Measurements from ENCODE around the gene RAD51B.

GRCh38 chr14:68666899-68667298 is 847.3 kb downstream of the RAD51B start:
- TF ChIP-seq, protein P1, sequence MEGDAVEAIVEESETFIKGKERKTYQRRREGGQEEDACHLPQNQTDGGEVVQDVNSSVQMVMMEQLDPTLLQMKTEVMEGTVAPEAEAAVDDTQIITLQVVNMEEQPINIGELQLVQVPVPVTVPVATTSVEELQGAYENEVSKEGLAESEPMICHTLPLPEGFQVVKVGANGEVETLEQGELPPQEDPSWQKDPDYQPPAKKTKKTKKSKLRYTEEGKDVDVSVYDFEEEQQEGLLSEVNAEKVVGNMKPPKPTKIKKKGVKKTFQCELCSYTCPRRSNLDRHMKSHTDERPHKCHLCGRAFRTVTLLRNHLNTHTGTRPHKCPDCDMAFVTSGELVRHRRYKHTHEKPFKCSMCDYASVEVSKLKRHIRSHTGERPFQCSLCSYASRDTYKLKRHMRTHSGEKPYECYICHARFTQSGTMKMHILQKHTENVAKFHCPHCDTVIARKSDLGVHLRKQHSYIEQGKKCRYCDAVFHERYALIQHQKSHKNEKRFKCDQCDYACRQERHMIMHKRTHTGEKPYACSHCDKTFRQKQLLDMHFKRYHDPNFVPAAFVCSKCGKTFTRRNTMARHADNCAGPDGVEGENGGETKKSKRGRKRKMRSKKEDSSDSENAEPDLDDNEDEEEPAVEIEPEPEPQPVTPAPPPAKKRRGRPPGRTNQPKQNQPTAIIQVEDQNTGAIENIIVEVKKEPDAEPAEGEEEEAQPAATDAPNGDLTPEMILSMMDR (conservative IDR thresholded peaks at IDR 0.05), result no peak
- TF ChIP-seq ZFX (IDR thresholded peaks at IDR 0.05), result no peak

Data from C4-2B (cell line).